Colonic mucosa (tissue), 4 donors: ENCODE measurements around the gene RBMS2. TPM values are rescaled to one million over a fixed set of nuclear protein-coding genes. Genes with fewer than 3 reads are reported as not detected.

Experiments
- DNase-seq: peaks from one replicate; pipeline ENCODE4 v3.0.0-alpha.2; 2020
- H3K27ac ChIP-seq: fragments of 200-600 bp; one replicate; pipeline ENCODE4 v1.8.0; 2021
- H3K27me3 ChIP-seq: fragments of 200-600 bp; one replicate; pipeline ENCODE4 v1.8.0; 2021
- H3K36me3 ChIP-seq: fragments of 200-600 bp; one replicate; pipeline ENCODE4 v1.8.0; 2021
- H3K4me1 ChIP-seq: fragments of 200-600 bp; one replicate; pipeline ENCODE4 v1.8.0; 2021; ENCODE audit warnings: mild to moderate bottlenecking
- H3K4me3 ChIP-seq: fragments of 200-600 bp; one replicate; pipeline ENCODE4 v1.8.0; 2021
- H3K9ac ChIP-seq, 2 donors: one replicate each; pipeline ENCODE4 v1.7.0; 2013; ENCODE audit warnings: control low read depth in 2 of 2, low read depth in 2 of 2, low read length in 2 of 2
- H3K9me3 ChIP-seq: fragments of 200-600 bp; one replicate; pipeline ENCODE4 v1.8.0; 2021
- CTCF ChIP-seq: fragments of 200-600 bp; IDR thresholded peaks from one replicate; pipeline ENCODE4 v1.8.0; 2022; ENCODE audit warnings: antibody characterized with exemption, mild to moderate bottlenecking
- intact Hi-C: fragments of 100-400 bp; cut with DNase I; formaldehyde crosslinking; loops from one replicate; pipeline ENCODE4 v1.14.1; 2022
- total RNA-seq, 2 donors: library from RNA; stranded (reverse); fragmentation: NEBNext Ultra II Directional in 1 of 2; extraction: Animal tissue kit (Norgen Biotek cat#: 25700) in 1 of 2; gene quantifications; one replicate each; pipeline ENCODE4 v1.2.1, GENCODE V29; 2021
- donor health status: healthy.
- donor health status: DM: no; HTN: no; CAD: no.
- donor health status: DM: no; HTN: no; CAD: no.

The RBMS2 gene
- total RNA-seq, 2 donors from 2014 or later: 16.8 to 42.7 TPM

GRCh38 chr12:56635806-56636674 lies 114.4 kb downstream of the RBMS2 start:
- H3K27me3 ChIP-seq: no peaks in the 10 kb centered on the region
- peaks cover 20% of the 10 kb centered on the region for H3K4me1 ChIP-seq
- H3K9me3 ChIP-seq: no peaks in the 10 kb centered on the region
- H3K27ac ChIP-seq: peak overlapping the region; percentile 99
- peaks cover 16% of the 10 kb centered on the region for H3K36me3 ChIP-seq
- intact Hi-C loops: loop anchor here (5.0 kb wide), 1 partner anchor 51 kb away; the partner anchor contains the start of gene PTGES3
- TF ChIP-seq CTCF: no peak
- H3K4me3 ChIP-seq: peak overlapping the region; percentile 79
- peak overlapping the region; percentile 85 to 96 for H3K9ac ChIP-seq
- DNase-seq: peak; percentile 97

GRCh38 chr12:56636675-56637540 lies 115.3 kb downstream of the RBMS2 start:
- Histone ChIP-seq H3K4me1 (peaks cover 17% of the 10 kb centered on the region), H3K27ac (peak overlapping the region; percentile 99), H3K36me3 (peaks cover 22% of the 10 kb centered on the region), H3K4me3 (peak overlapping the region; percentile 79), H3K9me3 (no peaks in the 10 kb centered on the region), H3K27me3 (no peaks in the 10 kb centered on the region), H3K9ac (peak overlapping the region; percentile 64 to 85)
- intact Hi-C loops: loop anchor here (5.0 kb wide), 1 partner anchor 50 kb away; the partner anchor contains the start of gene PTGES3
- peak; percentile 100 for DNase-seq
- peak; percentile 43 for TF ChIP-seq CTCF

DNA sequence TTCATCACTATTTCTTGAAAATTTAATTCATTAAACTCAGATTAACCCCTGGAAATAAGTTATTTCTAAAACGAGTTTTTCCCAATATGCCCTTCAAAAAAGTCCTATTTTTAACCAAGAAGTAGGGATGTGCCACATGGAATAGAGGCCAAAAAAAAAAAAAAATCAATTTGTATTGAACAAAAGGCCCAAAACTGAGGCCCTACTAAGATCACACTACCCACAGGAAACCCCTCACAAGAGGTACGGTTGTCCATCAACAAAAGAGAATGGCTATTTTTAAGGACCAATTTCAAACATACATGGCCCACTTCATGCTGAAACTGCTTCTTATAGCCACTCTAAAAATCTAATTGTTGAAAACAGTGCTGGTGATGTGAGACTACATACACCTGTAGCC lies 116.0 kb downstream of the RBMS2 start:
- Histone ChIP-seq H3K9me3 (no peaks in the 10 kb centered on the region), H3K9ac (peak overlapping the region in 1 of 2 donors; percentile 85), H3K27me3 (no peaks in the 10 kb centered on the region), H3K36me3 (peaks cover 22% of the 10 kb centered on the region), H3K4me3 (no peak overlapping the region), H3K27ac (peak overlapping the region; percentile 99), H3K4me1 (peaks cover 11% of the 10 kb centered on the region)
- no peak for DNase-seq
- intact Hi-C loops: loop anchor here (5.0 kb wide), 1 partner anchor 50 kb away; the partner anchor contains the start of gene PTGES3
- TF ChIP-seq CTCF: no peak

GRCh38 chr12:56641219-56641618 lies 119.6 kb downstream of the RBMS2 start:
- intact Hi-C loops: loop anchor here (10.0 kb wide), 1 partner anchor 84 kb away; the partner anchor contains the start of gene NACA
- H3K27me3 ChIP-seq: no peaks in the 10 kb centered on the region
- H3K9me3 ChIP-seq: no peaks in the 10 kb centered on the region
- TF ChIP-seq CTCF: no peak
- no peak for DNase-seq
- no peak overlapping the region for H3K27ac ChIP-seq
- no peak overlapping the region for H3K9ac ChIP-seq
- H3K4me3 ChIP-seq: no peak overlapping the region
- H3K4me1 ChIP-seq: peaks cover 5% of the 10 kb centered on the region
- H3K36me3 ChIP-seq: peaks cover 22% of the 10 kb centered on the region

DNA sequence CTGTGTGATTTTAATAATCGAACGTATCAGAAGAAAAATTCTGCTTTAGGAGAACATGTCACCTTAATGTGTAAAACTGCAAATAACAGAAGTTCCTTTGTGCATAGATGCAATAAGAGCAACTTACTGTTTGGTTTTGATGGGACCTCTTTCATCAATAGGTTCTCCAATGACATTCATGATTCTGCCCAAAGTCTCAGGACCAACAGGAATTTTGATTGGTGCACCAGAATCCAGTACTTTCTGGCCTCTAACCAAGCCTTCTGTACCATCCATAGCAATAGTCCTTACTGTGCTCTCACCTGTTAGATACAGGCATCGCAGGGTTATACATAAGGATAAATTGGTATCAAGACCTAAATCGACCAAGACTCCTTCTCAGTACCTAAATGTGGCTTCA lies 123.0 kb downstream of the RBMS2 start:
- Histone ChIP-seq H3K4me1 (peaks cover 8% of the 10 kb centered on the region), H3K9me3 (no peaks in the 10 kb centered on the region), H3K27ac (peak overlapping the region; percentile 87), H3K9ac (peak overlapping the region; percentile 96 to 100), H3K36me3 (peaks cover 10% of the 10 kb centered on the region), H3K27me3 (no peaks in the 10 kb centered on the region), H3K4me3 (peak overlapping the region; percentile 89)
- intact Hi-C loops: loop anchor here (10.0 kb wide), 1 partner anchor 80 kb away; the partner anchor contains the start of gene NACA
- no peak for DNase-seq
- no peak for TF ChIP-seq CTCF
